Trophoblast cell (in vitro differentiated cells and primary cell): ENCODE measurements around the gene ABCB9.
A peak's percentile ranks its signal among the peaks of the same experiment; 100 is the strongest.

Experiments used
- DNase-seq, 2 donors: peaks; one replicate each; pipeline ENCODE4 v3.0.0-alpha.2; 2016
- H2AFZ ChIP-seq: 2 replicates; pipeline ENCODE4 v1.6.1; 2013; ENCODE audit warnings: low read length, moderate library complexity, mild to moderate bottlenecking; ENCODE audit not compliant: insufficient read depth, poor library complexity
- H2AK5ac ChIP-seq: 2 replicates; pipeline ENCODE4 v1.6.1; 2013; ENCODE audit warnings: mild to moderate bottlenecking, low read length
- H2BK120ac ChIP-seq: 2 replicates; pipeline ENCODE4 v1.6.1; 2013; ENCODE audit warnings: low read length, mild to moderate bottlenecking, moderate library complexity; ENCODE audit not compliant: insufficient read depth, poor library complexity
- H2BK12ac ChIP-seq: 2 replicates; pipeline ENCODE4 v1.6.1; 2013; ENCODE audit warnings: mild to moderate bottlenecking, low read length, moderate library complexity
- H2BK5ac ChIP-seq: 2 replicates; pipeline ENCODE4 v1.6.1; 2013; ENCODE audit warnings: low read length, low read depth, moderate library complexity, mild to moderate bottlenecking; ENCODE audit not compliant: poor library complexity
- H3K14ac ChIP-seq: 2 replicates; pipeline ENCODE4 v1.6.1; 2013; ENCODE audit warnings: mild to moderate bottlenecking, low read length
- H3K18ac ChIP-seq: 2 replicates; pipeline ENCODE4 v1.6.1; 2013; ENCODE audit warnings: mild to moderate bottlenecking, low read length
- H3K23ac ChIP-seq: 2 replicates; pipeline ENCODE4 v1.6.1; 2013; ENCODE audit warnings: low read length
- H3K27ac ChIP-seq: 2 replicates; pipeline ENCODE4 v1.5.1; 2013; ENCODE audit warnings: low read depth, mild to moderate bottlenecking, inconsistent platforms, low read length, moderate library complexity
- H3K27me3 ChIP-seq: 2 replicates; pipeline ENCODE4 v1.6.1; 2013; ENCODE audit warnings: inconsistent platforms, mild to moderate bottlenecking, low read length, moderate library complexity; ENCODE audit not compliant: insufficient read depth
- H3K36me3 ChIP-seq, 2 experiments: 1 replicate in 1 of 2; 2 replicates in 1 of 2; pipeline ENCODE4 v1.6.1; 2013; ENCODE audit warnings: low read length in 2 of 2, mild to moderate bottlenecking in 2 of 2, moderate library complexity in 1 of 2; ENCODE audit not compliant: insufficient read depth in 2 of 2, control insufficient read depth in 1 of 2
- H3K4ac ChIP-seq: 2 replicates; pipeline ENCODE4 v1.6.1; 2013; ENCODE audit warnings: low read depth, mild to moderate bottlenecking, low read length, moderate library complexity
- H3K4me1 ChIP-seq, 2 experiments: 1 replicate in 1 of 2; 2 replicates in 1 of 2; pipeline ENCODE4 v1.6.1; 2013; ENCODE audit warnings: low read length in 2 of 2, mild to moderate bottlenecking in 2 of 2, moderate library complexity in 1 of 2; ENCODE audit not compliant: insufficient read depth in 2 of 2, control insufficient read depth in 1 of 2
- H3K4me2 ChIP-seq: 2 replicates; pipeline ENCODE4 v1.6.1; 2013; ENCODE audit warnings: inconsistent platforms, mild to moderate bottlenecking, low read length, moderate library complexity
- H3K4me3 ChIP-seq: 2 replicates; pipeline ENCODE4 v1.5.1; 2013; ENCODE audit warnings: mild to moderate bottlenecking, low read depth, low read length, inconsistent platforms
- H3K79me1 ChIP-seq: one replicate; pipeline ENCODE4 v1.6.1; 2013; ENCODE audit warnings: low read length
- H3K79me2 ChIP-seq: 2 replicates; pipeline ENCODE4 v1.6.1; 2013; ENCODE audit warnings: low read length, mild to moderate bottlenecking; ENCODE audit not compliant: control insufficient read depth, insufficient read depth, poor library complexity
- H3K9ac ChIP-seq: 2 replicates; pipeline ENCODE4 v1.6.1; 2013; ENCODE audit warnings: mild to moderate bottlenecking, low read length
- H3K9me3 ChIP-seq: 2 replicates; pipeline ENCODE4 v1.6.1; 2013; ENCODE audit warnings: low read depth, mild to moderate bottlenecking, control low read depth, inconsistent platforms, low read length; ENCODE audit not compliant: insufficient read depth
- H4K12ac ChIP-seq: 2 replicates; pipeline ENCODE4 v1.6.1; 2013; ENCODE audit warnings: low read depth, mild to moderate bottlenecking, low read length, moderate library complexity
- H4K8ac ChIP-seq: 2 replicates; pipeline ENCODE4 v1.6.1; 2013; ENCODE audit warnings: low read depth, mild to moderate bottlenecking, low read length, moderate library complexity
- H4K91ac ChIP-seq: one replicate; pipeline ENCODE4 v1.6.1; 2013; ENCODE audit warnings: low read depth, mild to moderate bottlenecking, low read length, moderate library complexity
- WGBS: extraction: QIAGEN DNeasy Blood & Tissue Kit; methylation state at CpG from one replicate; pipeline ENCODE4 v1.1.7; 2013; ENCODE audit warnings: missing lambda C conversion rate; ENCODE audit not compliant: insufficient read length, insufficient coverage; ENCODE audit errors: extremely low coverage; 5-methylcytosine and 5-hydroxymethylcytosine counted together

Gene ABCB9

DNA sequence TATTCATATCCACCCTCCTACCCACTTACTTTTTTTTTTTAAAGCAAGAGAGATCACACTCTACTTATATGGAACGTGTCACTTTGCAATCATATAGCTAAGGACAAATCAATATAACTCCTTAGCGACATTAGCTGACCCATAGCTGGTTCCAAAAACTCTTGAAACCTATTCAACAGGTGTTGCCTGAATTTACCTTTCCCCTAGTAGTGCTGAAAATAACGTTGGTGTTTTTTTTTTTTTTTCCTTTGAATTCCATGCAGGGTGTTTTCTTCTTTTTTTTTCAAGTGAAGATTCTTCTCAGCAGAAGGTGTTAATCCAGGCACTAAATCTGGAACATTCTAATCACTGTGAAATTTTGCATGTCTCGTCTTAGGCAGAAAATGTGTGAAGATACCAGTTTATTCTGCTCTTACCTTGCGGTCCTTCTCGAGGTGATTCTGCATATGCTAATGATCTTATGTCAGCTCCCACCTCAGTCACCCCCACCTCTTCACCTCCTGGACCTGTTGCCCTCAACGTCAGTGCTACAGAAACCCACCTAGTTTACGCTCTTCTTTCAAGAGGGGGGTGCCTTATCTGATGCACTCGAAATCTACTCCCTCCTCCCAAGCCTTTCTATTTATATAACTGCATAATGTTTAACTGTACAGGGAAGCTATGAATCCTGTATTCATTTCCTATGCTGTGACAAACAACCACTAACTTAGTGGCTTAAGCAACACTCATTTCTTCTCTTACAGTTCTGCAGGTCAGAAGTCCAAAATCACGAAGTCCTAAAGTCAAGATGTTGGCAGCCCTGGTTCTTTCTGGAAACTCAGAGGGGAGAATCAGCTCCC lies 63.2 kb downstream of the ABCB9 start:
- H2BK5ac ChIP-seq, result no peak overlapping the region
- no peak overlapping the region for H2BK12ac ChIP-seq
- H2BK120ac ChIP-seq, result no peak overlapping the region
- peaks cover 2% of the 10 kb centered on the region for H3K9me3 ChIP-seq
- no peaks in the 10 kb centered on the region for H3K79me1 ChIP-seq
- H3K79me2 ChIP-seq, result no peaks in the 10 kb centered on the region
- no peaks in the 10 kb centered on the region for H3K36me3 ChIP-seq
- no peak overlapping the region for H3K27ac ChIP-seq
- H3K27me3 ChIP-seq, result no peaks in the 10 kb centered on the region
- no peak overlapping the region for H3K4ac ChIP-seq
- H2AFZ ChIP-seq, result no peak overlapping the region
- H4K12ac ChIP-seq, result no peak overlapping the region
- no peak overlapping the region for H2AK5ac ChIP-seq
- no peak overlapping the region for H3K23ac ChIP-seq
- H3K18ac ChIP-seq, result no peak overlapping the region
- WGBS, result no CpG with 5 or more reads among the region's 10 CpGs
- H3K4me1 ChIP-seq, result peaks cover 0 to 2% of the 10 kb centered on the region in 2 experiments
- H3K4me3 ChIP-seq, result no peak overlapping the region
- no peak overlapping the region for H3K4me2 ChIP-seq
- H4K8ac ChIP-seq, result no peak overlapping the region
- no peak overlapping the region for H3K14ac ChIP-seq
- DNase-seq, result no peak
- no peak overlapping the region for H3K9ac ChIP-seq
- no peak overlapping the region for H4K91ac ChIP-seq

DNA sequence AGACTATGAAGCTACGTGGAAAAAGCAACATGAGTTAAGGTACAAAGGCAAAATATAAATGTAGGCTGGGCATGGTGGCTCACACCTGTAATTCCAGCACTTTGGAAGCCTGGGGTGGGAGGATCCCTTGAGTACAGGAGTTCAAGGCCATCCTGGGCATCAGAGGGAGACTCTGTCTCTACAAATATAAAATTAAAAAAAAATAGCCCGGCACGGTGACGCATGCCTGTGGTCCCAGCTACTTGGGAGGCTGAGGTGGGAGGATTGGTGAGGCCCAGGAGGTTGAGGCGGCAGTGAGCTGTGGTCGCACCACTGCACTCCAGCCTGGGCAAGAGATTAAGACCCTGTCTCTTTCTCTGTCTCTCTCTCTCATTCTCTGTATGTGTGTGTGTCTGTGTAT lies 66.4 kb downstream of the ABCB9 start:
- no peak overlapping the region for H3K4me3 ChIP-seq
- H2AK5ac ChIP-seq, result no peak overlapping the region
- H3K4me1 ChIP-seq, result peaks cover 8% of the 10 kb centered on the region in 2 experiments
- peak overlapping the region; percentile 87 for H2BK12ac ChIP-seq
- no peaks in the 10 kb centered on the region for H3K27me3 ChIP-seq
- no peak overlapping the region for H3K4ac ChIP-seq
- H3K14ac ChIP-seq, result no peak overlapping the region
- no peak overlapping the region for H3K23ac ChIP-seq
- H2AFZ ChIP-seq, result no peak overlapping the region
- peaks cover 10% of the 10 kb centered on the region for H3K79me2 ChIP-seq
- H3K18ac ChIP-seq, result no peak overlapping the region
- no peak for DNase-seq
- H4K12ac ChIP-seq, result no peak overlapping the region
- H3K79me1 ChIP-seq, result peaks cover 13% of the 10 kb centered on the region
- no CpG with 5 or more reads among the region's 6 CpGs for WGBS
- no peaks in the 10 kb centered on the region for H3K36me3 ChIP-seq
- no peak overlapping the region for H2BK5ac ChIP-seq
- no peak overlapping the region for H4K91ac ChIP-seq
- H3K27ac ChIP-seq, result no peak overlapping the region
- H2BK120ac ChIP-seq, result no peak overlapping the region
- H3K4me2 ChIP-seq, result no peak overlapping the region
- H4K8ac ChIP-seq, result no peak overlapping the region
- peaks cover 2% of the 10 kb centered on the region for H3K9me3 ChIP-seq
- no peak overlapping the region for H3K9ac ChIP-seq

DNA sequence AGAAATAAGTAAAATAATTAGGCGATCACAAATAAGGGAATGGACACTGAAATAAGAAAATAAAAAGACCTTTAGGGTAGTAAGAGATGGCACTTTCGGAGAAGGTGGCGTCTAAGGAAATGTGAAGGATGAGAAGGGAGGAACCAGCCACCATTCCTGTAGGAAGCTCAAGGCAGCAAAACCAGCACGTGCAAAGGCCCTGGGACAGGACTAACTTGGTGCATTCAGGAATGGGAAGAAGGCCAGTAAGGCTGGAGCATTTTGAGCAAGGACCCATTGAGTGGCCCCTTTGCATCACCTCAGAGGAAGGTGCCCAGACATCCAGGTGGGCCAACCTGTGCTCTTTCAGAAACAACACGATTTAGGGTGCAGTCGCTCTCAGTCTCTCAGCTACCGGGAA lies 69.6 kb downstream of the ABCB9 start:
- no peak for DNase-seq
- Histone ChIP-seq H4K91ac (no peak overlapping the region), H3K23ac (no peak overlapping the region), H3K27me3 (no peaks in the 10 kb centered on the region), H3K14ac (no peak overlapping the region), H2AFZ (no peak overlapping the region), H3K9ac (no peak overlapping the region), H4K8ac (no peak overlapping the region), H2AK5ac (peak overlapping the region; percentile 32), H2BK5ac (peak overlapping the region; percentile 27), H3K27ac (no peak overlapping the region), H3K4me1 (peaks cover 16 to 19% of the 10 kb centered on the region in 2 experiments), H4K12ac (no peak overlapping the region), H3K4me2 (no peak overlapping the region), H3K36me3 (no peaks in the 10 kb centered on the region), H3K18ac (no peak overlapping the region), H3K4ac (no peak overlapping the region), H3K79me2 (peaks cover 18% of the 10 kb centered on the region), H2BK12ac (peak overlapping the region; percentile 10), H3K9me3 (no peaks in the 10 kb centered on the region), H3K4me3 (no peak overlapping the region), H3K79me1 (peaks cover 13% of the 10 kb centered on the region), H2BK120ac (no peak overlapping the region)
- WGBS, result no CpG with 5 or more reads among the region's 7 CpGs

DNA sequence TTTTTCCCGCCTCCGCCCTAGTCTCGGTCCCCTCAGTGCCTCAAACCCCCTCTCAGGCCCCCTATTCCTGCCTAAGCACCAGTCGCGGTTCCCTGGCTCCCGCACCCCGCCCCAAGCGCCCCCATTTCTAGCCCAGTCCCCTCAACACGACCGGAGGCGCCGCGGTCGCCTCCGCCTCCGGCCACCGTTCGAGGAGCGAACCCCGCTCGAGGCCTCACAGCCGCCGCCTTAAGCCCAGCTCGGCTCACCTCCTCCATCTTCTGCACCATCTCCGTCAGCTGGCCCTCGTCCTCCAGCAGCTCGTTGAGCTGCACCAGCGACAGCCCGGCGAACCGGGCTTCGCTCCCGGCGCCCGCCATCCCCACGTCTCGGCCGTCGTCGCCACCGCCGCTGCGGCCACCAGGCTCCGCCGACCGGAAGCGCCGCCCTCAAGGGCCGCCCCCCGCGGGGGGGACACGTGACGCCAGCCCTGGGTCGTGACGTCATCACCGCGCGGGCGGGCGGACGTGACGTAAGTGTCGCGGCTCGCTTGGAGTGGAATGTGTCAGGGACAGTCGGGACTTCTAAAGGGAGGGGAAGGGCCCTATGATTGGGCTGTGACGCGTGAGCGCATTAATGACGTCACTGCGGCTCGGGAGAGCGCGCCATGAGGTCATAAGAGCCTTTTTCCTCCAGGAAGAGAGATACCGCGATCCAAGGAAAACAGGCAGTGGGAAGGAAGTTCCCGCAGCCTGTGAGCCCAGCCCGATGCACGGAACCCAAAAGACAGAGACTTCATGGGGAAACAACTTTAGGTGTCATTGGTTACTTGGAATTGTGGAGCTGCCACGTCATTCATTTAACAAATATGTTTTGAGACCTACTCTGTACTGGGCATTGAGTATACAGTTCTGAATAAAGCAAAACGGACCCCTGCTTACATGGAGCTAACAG lies 70.3 kb downstream of the ABCB9 start, which contains the start of gene VPS37B:
Gene VPS37B, minus strand, starts transcription at position 421 of the 933 bp plus-strand sequence. Its CDS starts 62 bp downstream, at position 359.
- peaks cover 13% of the 10 kb centered on the region for H3K79me1 ChIP-seq
- H4K91ac ChIP-seq, result peak within 1 kb of the TSS; percentile 98
- WGBS, result no CpG with 5 or more reads among the region's 81 CpGs
- peaks cover 18% of the 10 kb centered on the region for H3K79me2 ChIP-seq
- peaks cover 14 to 19% of the 10 kb centered on the region in 2 experiments for H3K4me1 ChIP-seq
- H3K4me2 ChIP-seq, result peak within 1 kb of the TSS; percentile 97
- peak within 1 kb of the TSS; percentile 99 for H3K9ac ChIP-seq
- H3K18ac ChIP-seq, result peak within 1 kb of the TSS; percentile 99
- H3K9me3 ChIP-seq, result no peaks in the 10 kb centered on the region
- peak within 1 kb of the TSS; percentile 91 for H4K12ac ChIP-seq
- peak within 1 kb of the TSS; percentile 86 for H2BK12ac ChIP-seq
- peak within 1 kb of the TSS; percentile 99 for H4K8ac ChIP-seq
- H2AK5ac ChIP-seq, result peak within 1 kb of the TSS; percentile 100
- peak within 1 kb of the TSS; percentile 71 for H3K27ac ChIP-seq
- no peaks in the 10 kb centered on the region for H3K27me3 ChIP-seq
- H3K14ac ChIP-seq, result peak within 1 kb of the TSS; percentile 99
- peak; percentile 88 to 98 for DNase-seq
- H3K4ac ChIP-seq, result peak within 1 kb of the TSS; percentile 100
- H2BK5ac ChIP-seq, result peak within 1 kb of the TSS; percentile 95
- no peaks in the 10 kb centered on the region for H3K36me3 ChIP-seq
- peak within 1 kb of the TSS; percentile 78 for H3K23ac ChIP-seq
- H2BK120ac ChIP-seq, result peak within 1 kb of the TSS; percentile 97
- peak within 1 kb of the TSS; percentile 99 for H2AFZ ChIP-seq
- H3K4me3 ChIP-seq, result peak within 1 kb of the TSS; percentile 98
